H1 (cell line): ENCODE results near the gene LRCH1. TPM values are rescaled to one million over a fixed set of nuclear protein-coding genes. Genes with fewer than 3 reads are reported as not detected.

Source experiments
- BACH1 ChIP-seq: IDR thresholded peaks from 2 replicates; pipeline ENCODE4 v1.6.1; 2012; ENCODE audit warnings: low read length, improper control_type of control experiment
- BCL11A ChIP-seq, 2 experiments: IDR thresholded peaks; one replicate each; pipeline ENCODE4 v1.6.1; 2011; ENCODE audit warnings: low read depth in 2 of 2, low read length in 2 of 2, mild to moderate bottlenecking in 2 of 2
- CBX8 ChIP-seq: fragments of 300-800, 300-1000 bp; sonication (generic); IDR thresholded peaks from 2 replicates; pipeline ENCODE4 v1.7.1; 2016; ENCODE audit warnings: low read depth, low read length, borderline replicate concordance
- FOSL1 ChIP-seq: IDR thresholded peaks from 2 replicates; pipeline ENCODE4 v1.6.1; 2011; ENCODE audit warnings: mild to moderate bottlenecking, low read depth, low read length, moderate library complexity; ENCODE audit not compliant: insufficient read depth
- KDM1A ChIP-seq: fragments of 200-600, 300-600 bp; sonication (generic); IDR thresholded peaks from 2 replicates; pipeline ENCODE4 v1.7.1; 2016; ENCODE audit warnings: mild to moderate bottlenecking, low read length, borderline replicate concordance
- MAFK ChIP-seq: IDR thresholded peaks from 2 replicates; pipeline ENCODE4 v1.6.1; 2012; ENCODE audit warnings: low read depth, mild to moderate bottlenecking, improper control_type of control experiment, low read length
- SP1 ChIP-seq: IDR thresholded peaks from 2 replicates; pipeline ENCODE4 v1.6.1; 2011; ENCODE audit warnings: low read depth, low read length
- polyA plus RNA-seq, 7 experiments: library from polyadenylated mRNA; depleted of rRNA in 3 of 7; stranded (reverse) in 5 of 7; unstranded in 2 of 7; fragments of >200 nt in 5 of 7; fragments of 200-250 nt in 2 of 7; gene quantifications; 1 replicate in 5 of 7; 2 replicates in 1 of 7; 4 replicates in 1 of 7; pipeline versions ENCODE4 v1.2.1 to v1.2.3, GENCODE V29; 2011 to 2013; ENCODE audit warnings: missing spikeins in 2 of 7, mixed read lengths in 2 of 7
- total RNA-seq: library from RNA; stranded (reverse); fragmentation: NEBNext Ultra II Directional; extraction: Animal tissue kit (Norgen Biotek cat#: 25700); gene quantifications from 2 replicates; pipeline ENCODE4 v1.2.1, GENCODE V29; 2021
- TF ChIP-seq, protein P1 (sequence below): fragments of 300-600 bp; sonication (generic); IDR thresholded peaks from 2 replicates; pipeline ENCODE4 v1.7.1; 2012; ENCODE audit warnings: low read length, moderate library complexity, mild to moderate bottlenecking, inconsistent platforms; ENCODE audit not compliant: insufficient replicate concordance
- TF ChIP-seq, protein P2 (sequence below): IDR thresholded peaks from 2 replicates; pipeline ENCODE4 v1.6.1; 2012; ENCODE audit warnings: inconsistent platforms
- TF ChIP-seq, protein P3 (sequence below): IDR thresholded peaks from 2 replicates; pipeline ENCODE4 v1.6.1; 2012; ENCODE audit warnings: low read length, inconsistent platforms

The LRCH1 gene
- total and polyA plus RNA-seq, 2 of the 8 experiments (the other 6 are each of a cell fraction or from before 2014, with no cell fraction given) = 3.0 to 10.1 TPM

DNA sequence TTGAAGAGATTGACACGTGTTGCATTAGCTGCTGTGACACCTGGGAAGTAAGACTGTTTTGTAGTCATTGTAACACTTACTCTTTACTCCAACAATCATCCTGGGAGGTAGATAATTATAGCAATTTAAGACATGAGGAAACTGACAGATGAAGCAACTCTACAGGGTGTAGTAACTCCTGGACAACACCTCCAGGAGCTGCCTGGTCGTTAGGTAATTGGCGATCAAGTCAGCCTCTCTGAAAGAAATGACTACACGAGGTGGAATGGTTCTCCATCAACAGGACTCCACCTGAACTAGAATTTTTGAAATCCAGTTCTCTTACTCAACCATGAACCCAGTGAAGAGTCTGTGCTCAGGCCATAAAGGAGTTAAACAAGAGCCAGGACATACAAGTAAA lies 43.0 kb upstream of the LRCH1 start (continued):
- TF ChIP-seq, protein P1, sequence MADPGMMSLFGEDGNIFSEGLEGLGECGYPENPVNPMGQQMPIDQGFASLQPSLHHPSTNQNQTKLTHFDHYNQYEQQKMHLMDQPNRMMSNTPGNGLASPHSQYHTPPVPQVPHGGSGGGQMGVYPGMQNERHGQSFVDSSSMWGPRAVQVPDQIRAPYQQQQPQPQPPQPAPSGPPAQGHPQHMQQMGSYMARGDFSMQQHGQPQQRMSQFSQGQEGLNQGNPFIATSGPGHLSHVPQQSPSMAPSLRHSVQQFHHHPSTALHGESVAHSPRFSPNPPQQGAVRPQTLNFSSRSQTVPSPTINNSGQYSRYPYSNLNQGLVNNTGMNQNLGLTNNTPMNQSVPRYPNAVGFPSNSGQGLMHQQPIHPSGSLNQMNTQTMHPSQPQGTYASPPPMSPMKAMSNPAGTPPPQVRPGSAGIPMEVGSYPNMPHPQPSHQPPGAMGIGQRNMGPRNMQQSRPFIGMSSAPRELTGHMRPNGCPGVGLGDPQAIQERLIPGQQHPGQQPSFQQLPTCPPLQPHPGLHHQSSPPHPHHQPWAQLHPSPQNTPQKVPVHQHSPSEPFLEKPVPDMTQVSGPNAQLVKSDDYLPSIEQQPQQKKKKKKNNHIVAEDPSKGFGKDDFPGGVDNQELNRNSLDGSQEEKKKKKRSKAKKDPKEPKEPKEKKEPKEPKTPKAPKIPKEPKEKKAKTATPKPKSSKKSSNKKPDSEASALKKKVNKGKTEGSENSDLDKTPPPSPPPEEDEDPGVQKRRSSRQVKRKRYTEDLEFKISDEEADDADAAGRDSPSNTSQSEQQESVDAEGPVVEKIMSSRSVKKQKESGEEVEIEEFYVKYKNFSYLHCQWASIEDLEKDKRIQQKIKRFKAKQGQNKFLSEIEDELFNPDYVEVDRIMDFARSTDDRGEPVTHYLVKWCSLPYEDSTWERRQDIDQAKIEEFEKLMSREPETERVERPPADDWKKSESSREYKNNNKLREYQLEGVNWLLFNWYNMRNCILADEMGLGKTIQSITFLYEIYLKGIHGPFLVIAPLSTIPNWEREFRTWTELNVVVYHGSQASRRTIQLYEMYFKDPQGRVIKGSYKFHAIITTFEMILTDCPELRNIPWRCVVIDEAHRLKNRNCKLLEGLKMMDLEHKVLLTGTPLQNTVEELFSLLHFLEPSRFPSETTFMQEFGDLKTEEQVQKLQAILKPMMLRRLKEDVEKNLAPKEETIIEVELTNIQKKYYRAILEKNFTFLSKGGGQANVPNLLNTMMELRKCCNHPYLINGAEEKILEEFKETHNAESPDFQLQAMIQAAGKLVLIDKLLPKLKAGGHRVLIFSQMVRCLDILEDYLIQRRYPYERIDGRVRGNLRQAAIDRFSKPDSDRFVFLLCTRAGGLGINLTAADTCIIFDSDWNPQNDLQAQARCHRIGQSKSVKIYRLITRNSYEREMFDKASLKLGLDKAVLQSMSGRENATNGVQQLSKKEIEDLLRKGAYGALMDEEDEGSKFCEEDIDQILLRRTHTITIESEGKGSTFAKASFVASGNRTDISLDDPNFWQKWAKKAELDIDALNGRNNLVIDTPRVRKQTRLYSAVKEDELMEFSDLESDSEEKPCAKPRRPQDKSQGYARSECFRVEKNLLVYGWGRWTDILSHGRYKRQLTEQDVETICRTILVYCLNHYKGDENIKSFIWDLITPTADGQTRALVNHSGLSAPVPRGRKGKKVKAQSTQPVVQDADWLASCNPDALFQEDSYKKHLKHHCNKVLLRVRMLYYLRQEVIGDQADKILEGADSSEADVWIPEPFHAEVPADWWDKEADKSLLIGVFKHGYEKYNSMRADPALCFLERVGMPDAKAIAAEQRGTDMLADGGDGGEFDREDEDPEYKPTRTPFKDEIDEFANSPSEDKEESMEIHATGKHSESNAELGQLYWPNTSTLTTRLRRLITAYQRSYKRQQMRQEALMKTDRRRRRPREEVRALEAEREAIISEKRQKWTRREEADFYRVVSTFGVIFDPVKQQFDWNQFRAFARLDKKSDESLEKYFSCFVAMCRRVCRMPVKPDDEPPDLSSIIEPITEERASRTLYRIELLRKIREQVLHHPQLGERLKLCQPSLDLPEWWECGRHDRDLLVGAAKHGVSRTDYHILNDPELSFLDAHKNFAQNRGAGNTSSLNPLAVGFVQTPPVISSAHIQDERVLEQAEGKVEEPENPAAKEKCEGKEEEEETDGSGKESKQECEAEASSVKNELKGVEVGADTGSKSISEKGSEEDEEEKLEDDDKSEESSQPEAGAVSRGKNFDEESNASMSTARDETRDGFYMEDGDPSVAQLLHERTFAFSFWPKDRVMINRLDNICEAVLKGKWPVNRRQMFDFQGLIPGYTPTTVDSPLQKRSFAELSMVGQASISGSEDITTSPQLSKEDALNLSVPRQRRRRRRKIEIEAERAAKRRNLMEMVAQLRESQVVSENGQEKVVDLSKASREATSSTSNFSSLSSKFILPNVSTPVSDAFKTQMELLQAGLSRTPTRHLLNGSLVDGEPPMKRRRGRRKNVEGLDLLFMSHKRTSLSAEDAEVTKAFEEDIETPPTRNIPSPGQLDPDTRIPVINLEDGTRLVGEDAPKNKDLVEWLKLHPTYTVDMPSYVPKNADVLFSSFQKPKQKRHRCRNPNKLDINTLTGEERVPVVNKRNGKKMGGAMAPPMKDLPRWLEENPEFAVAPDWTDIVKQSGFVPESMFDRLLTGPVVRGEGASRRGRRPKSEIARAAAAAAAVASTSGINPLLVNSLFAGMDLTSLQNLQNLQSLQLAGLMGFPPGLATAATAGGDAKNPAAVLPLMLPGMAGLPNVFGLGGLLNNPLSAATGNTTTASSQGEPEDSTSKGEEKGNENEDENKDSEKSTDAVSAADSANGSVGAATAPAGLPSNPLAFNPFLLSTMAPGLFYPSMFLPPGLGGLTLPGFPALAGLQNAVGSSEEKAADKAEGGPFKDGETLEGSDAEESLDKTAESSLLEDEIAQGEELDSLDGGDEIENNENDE = no peak
- TF ChIP-seq BCL11A (IDR thresholded peaks at IDR 0.05; ENCODE audit: low read depth in 2 of 2, low read length in 2 of 2) (no peak), SP1 (no peak), MAFK (no peak), CBX8 (no peak), BACH1 (no peak), FOSL1 (no peak), KDM1A (no peak)
- TF ChIP-seq, protein P2, sequence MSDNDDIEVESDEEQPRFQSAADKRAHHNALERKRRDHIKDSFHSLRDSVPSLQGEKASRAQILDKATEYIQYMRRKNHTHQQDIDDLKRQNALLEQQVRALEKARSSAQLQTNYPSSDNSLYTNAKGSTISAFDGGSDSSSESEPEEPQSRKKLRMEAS = no peak
- TF ChIP-seq, protein P3, sequence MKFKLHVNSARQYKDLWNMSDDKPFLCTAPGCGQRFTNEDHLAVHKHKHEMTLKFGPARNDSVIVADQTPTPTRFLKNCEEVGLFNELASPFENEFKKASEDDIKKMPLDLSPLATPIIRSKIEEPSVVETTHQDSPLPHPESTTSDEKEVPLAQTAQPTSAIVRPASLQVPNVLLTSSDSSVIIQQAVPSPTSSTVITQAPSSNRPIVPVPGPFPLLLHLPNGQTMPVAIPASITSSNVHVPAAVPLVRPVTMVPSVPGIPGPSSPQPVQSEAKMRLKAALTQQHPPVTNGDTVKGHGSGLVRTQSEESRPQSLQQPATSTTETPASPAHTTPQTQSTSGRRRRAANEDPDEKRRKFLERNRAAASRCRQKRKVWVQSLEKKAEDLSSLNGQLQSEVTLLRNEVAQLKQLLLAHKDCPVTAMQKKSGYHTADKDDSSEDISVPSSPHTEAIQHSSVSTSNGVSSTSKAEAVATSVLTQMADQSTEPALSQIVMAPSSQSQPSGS = no peak
